Immature natural killer cell (primary cell): ENCODE measurements around the gene EZH2. TPM values are rescaled to one million over a fixed set of nuclear protein-coding genes. Genes with fewer than 3 reads are reported as not detected.

Source experiments
- DNase-seq, 3 donors: peaks; one replicate each; pipeline ENCODE4 v3.0.0; 2022; ENCODE audit warnings: mixed read lengths in 1 of 3
- H3K27ac Mint-ChIP-seq, 6 donors: one replicate each; pipeline ENCODE4 v1.8.0; 2020; ENCODE audit warnings: mixed read lengths in 6 of 6, mild to moderate bottlenecking in 5 of 6, inconsistent platforms in 4 of 6, moderate library complexity in 3 of 6
- H3K27me3 Mint-ChIP-seq, 3 donors: one replicate each; pipeline ENCODE4 v1.8.0; 2020 to 2021; ENCODE audit warnings: low read depth in 3 of 3, mild to moderate bottlenecking in 3 of 3, mixed read lengths in 3 of 3, moderate library complexity in 3 of 3, inconsistent platforms in 1 of 3
- H3K36me3 Mint-ChIP-seq, 3 donors: one replicate each; pipeline ENCODE4 v1.8.0; 2020; ENCODE audit warnings: mixed read lengths in 3 of 3, inconsistent platforms in 2 of 3, mild to moderate bottlenecking in 2 of 3
- H3K4me1 Mint-ChIP-seq, 2 donors: one replicate each; pipeline ENCODE4 v1.8.0; 2020; ENCODE audit warnings: inconsistent platforms in 2 of 2, mild to moderate bottlenecking in 2 of 2, mixed read lengths in 2 of 2, moderate library complexity in 1 of 2
- H3K4me3 Mint-ChIP-seq, 5 donors: one replicate each; pipeline ENCODE4 v1.8.0; 2020; ENCODE audit warnings: mild to moderate bottlenecking in 5 of 5, mixed read lengths in 5 of 5, inconsistent platforms in 3 of 5, moderate library complexity in 3 of 5
- H3K9me3 Mint-ChIP-seq, 6 donors: one replicate each; pipeline ENCODE4 v1.8.0; 2020; ENCODE audit warnings: mild to moderate bottlenecking in 6 of 6, mixed read lengths in 6 of 6, inconsistent platforms in 4 of 6, moderate library complexity in 3 of 6
- polyA plus RNA-seq, 3 donors: library from polyadenylated mRNA; unstranded; fragments of 300-500 nt; fragmentation: Illumina TruSeq; gene quantifications; one replicate each; pipeline ENCODE4 v1.2.3, GENCODE V29; 2021

Gene EZH2
- polyA plus RNA-seq, 3 donors from 2014 or later = 5.0 to 9.5 (median 6.6) TPM

DNA sequence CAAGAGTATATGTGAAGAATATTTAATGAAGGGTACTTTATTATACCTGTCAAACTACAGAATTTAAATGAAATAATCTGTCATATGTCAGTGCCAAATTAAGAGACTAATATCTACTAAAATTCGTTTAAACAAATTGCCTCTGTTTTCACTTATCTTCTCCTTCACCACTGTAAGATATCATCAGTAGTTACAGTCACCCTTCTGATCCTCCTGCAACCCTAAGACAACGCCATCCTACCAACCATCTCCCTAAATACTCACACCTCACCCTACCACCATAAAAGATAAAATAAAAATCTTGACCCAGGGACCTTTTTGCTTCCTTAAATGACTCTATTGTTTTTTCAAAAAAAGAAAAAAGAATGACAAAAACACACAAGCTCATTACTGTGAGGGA is 20.8 kb downstream of the EZH2 start:
- Mint-ChIP-seq H3K27ac (peak overlapping the region; percentile 2 to 80 (median 15)), H3K9me3 (peaks cover 5 to 10% (median 9%) of the 10 kb centered on the region in 6 donors), H3K27me3 (peaks cover 0 to 3% (median 1%) of the 10 kb centered on the region in 3 donors), H3K36me3 (peaks cover 10% of the 10 kb centered on the region in 3 donors), H3K4me3 (no peak overlapping the region), H3K4me1 (peaks cover 10 to 32% of the 10 kb centered on the region in 2 donors)
- no peak for DNase-seq

DNA sequence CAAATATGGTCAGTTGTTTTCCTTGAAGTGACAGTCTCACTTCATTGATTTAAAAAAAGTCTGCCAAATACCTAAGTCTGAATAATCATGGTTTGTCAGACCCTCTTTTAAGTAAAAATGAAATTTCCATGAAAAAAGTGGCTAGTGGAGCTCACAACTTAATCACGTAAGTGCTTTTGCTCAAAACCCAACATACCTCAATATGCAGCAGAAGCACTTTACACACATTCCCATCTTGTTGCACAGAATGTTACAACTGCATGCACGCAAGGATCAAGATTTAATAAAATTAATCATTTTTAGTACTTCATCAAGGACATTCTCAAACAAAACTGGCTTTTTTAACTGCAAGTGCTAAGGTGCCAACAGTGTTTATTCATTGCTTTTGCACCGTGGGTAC is 21.6 kb downstream of the EZH2 start:
- Mint-ChIP-seq H3K4me3 (no peak overlapping the region), H3K4me1 (peaks cover 10 to 23% of the 10 kb centered on the region in 2 donors), H3K36me3 (peaks cover 1% of the 10 kb centered on the region in 3 donors), H3K9me3 (peaks cover 0 to 4% (median 2%) of the 10 kb centered on the region in 6 donors), H3K27ac (no peak overlapping the region), H3K27me3 (peaks cover 0 to under 1% (median 0%) of the 10 kb centered on the region in 3 donors)
- no peak for DNase-seq

GRCh38 chr7:148858489-148858888 is 25.6 kb downstream of the EZH2 start:
- no peak overlapping the region for H3K27ac Mint-ChIP-seq
- H3K27me3 Mint-ChIP-seq = no peaks in the 10 kb centered on the region
- no peaks in the 10 kb centered on the region for H3K9me3 Mint-ChIP-seq
- DNase-seq = no peak
- peaks cover 10 to 15% of the 10 kb centered on the region in 2 donors for H3K4me1 Mint-ChIP-seq
- no peaks in the 10 kb centered on the region for H3K36me3 Mint-ChIP-seq
- H3K4me3 Mint-ChIP-seq = no peak overlapping the region

GRCh38 chr7:148856891-148857290 is 27.2 kb downstream of the EZH2 start:
- Mint-ChIP-seq H3K27me3 (no peaks in the 10 kb centered on the region), H3K36me3 (no peaks in the 10 kb centered on the region), H3K27ac (no peak overlapping the region), H3K4me3 (no peak overlapping the region), H3K9me3 (no peaks in the 10 kb centered on the region), H3K4me1 (peaks cover 12 to 21% of the 10 kb centered on the region in 2 donors)
- no peak for DNase-seq

DNA sequence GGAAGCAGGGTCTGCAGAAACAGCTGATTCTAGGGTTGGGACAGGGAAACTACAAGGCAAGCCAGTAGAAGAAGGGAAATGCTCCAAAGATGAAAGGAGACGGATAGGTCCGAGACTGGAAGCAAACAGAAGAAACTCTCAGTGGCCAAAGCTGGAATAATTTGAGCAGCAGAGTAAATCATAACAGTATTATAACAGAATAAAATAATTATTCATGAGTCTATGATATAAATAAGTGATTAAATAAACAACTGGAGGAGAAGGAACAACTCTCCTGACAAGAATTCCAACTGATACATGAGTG is 27.6 kb downstream of the EZH2 start:
- no peaks in the 10 kb centered on the region for H3K9me3 Mint-ChIP-seq
- H3K27me3 Mint-ChIP-seq = no peaks in the 10 kb centered on the region
- H3K36me3 Mint-ChIP-seq = no peaks in the 10 kb centered on the region
- no peak for DNase-seq
- H3K27ac Mint-ChIP-seq = peak overlapping the region in 1 of 6 donors; percentile 14
- H3K4me1 Mint-ChIP-seq = peaks cover 12 to 24% of the 10 kb centered on the region in 2 donors
- H3K4me3 Mint-ChIP-seq = peak overlapping the region in 1 of 5 donors; percentile 8

DNA sequence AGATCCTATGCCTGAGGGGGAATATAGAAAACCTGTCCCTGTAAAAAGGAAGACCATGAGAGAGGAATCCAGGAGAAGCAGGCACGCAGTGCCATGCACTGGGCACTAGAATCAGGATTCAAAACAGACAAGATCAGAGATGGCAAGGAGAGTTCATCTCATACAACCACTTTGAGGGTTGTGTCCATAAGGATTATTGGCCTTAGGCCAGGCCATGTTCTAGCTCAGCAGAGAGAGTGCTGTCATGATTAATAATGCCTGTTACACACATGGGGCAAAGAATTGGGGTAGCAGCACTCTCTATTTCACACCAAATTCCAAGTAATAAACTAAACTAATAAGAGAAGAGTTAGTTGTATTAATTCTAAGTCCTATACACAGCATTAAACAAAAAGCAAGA is 29.1 kb downstream of the EZH2 start:
- DNase-seq = no peak
- peaks cover 16 to 37% of the 10 kb centered on the region in 2 donors for H3K4me1 Mint-ChIP-seq
- no peaks in the 10 kb centered on the region for H3K27me3 Mint-ChIP-seq
- H3K9me3 Mint-ChIP-seq = no peaks in the 10 kb centered on the region
- no peak overlapping the region for H3K27ac Mint-ChIP-seq
- no peaks in the 10 kb centered on the region for H3K36me3 Mint-ChIP-seq
- H3K4me3 Mint-ChIP-seq = no peak overlapping the region

DNA sequence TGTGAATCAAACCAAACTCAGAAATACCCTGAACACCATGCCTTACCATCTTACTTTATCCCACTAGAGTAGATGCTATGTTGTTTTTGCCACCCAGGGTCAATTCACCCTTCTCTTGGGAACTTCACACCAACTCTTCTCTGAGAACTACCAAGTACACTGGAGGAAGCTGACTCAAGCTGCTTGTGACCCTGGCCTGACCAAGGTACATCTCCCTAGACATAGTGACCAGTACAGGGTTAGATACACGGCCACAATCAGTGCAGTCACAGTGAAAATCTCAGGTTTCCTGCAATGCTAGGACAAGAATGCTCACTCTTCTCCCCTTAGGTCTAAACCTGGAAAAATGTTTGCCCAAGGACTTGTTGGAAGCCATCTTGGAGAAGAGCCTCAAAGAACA is 31.8 kb downstream of the EZH2 start:
- H3K4me1 Mint-ChIP-seq = peaks cover 23 to 60% of the 10 kb centered on the region in 2 donors
- no peak overlapping the region for H3K4me3 Mint-ChIP-seq

DNA sequence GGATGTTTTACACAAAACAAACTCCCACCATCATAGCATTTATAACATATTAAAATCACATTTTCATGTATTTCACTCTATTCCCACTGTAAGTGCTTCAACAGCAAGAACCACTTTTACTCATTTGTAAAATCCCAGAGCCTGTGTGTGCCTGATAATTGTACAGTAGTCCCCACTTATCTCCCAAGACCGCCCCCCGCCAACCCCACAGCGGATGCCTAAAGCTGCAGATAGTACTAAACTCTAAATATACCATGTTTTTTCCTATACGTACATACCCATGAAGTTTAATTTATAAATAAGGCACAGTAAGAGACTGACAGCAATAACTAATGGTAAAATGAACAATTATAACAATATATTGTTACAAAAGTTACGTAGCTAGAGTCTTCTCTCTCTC is 33.5 kb downstream of the EZH2 start:
- H3K9me3 Mint-ChIP-seq = no peaks in the 10 kb centered on the region
- no peak for DNase-seq
- peaks cover 0 to 8% (median 5%) of the 10 kb centered on the region in 3 donors for H3K27me3 Mint-ChIP-seq
- no peaks in the 10 kb centered on the region for H3K36me3 Mint-ChIP-seq
- peaks cover 34 to 67% of the 10 kb centered on the region in 2 donors for H3K4me1 Mint-ChIP-seq
- H3K27ac Mint-ChIP-seq = no peak overlapping the region
- H3K4me3 Mint-ChIP-seq = no peak overlapping the region

More for the DNA sequence above, 31.8 kb downstream of the EZH2 start:
- H3K27ac Mint-ChIP-seq = no peak overlapping the region
- no peaks in the 10 kb centered on the region for H3K27me3 Mint-ChIP-seq
- H3K36me3 Mint-ChIP-seq = no peaks in the 10 kb centered on the region
- DNase-seq = no peak
- H3K9me3 Mint-ChIP-seq = no peaks in the 10 kb centered on the region

DNA sequence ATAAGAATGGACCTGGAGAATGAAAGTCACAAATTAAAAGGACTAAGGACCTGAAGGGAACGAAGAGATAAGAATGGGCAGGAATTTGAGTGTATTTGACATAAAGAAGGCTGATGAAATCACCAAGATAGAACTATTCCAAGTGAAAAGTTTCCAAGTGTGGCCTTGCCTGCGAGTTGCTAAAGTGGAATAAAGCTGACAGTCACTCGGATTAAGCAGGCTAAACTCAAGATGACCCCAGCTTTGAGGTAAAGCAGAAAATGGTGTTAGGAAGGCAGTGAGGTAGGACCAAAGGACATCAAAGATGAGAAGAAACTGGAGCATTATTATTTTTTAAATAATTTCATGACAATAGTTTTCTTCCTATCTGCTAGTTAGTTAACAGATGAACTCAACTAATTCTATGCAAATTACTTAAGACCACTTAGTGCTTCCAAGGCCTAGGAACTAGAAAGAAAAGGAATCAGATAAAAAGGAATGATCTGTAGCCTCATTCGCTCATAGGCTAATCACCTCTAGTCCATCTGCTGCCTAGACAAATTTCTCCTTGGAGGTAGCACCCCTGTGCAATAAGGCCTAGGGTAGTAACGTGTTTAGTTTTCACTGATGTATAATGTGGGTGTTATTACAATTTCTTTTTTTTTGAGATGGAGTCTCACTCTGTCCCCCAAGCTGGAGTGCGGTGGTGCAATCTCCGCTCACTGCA is 34.5 kb downstream of the EZH2 start:
- peaks cover 0 to 8% (median 5%) of the 10 kb centered on the region in 3 donors for H3K27me3 Mint-ChIP-seq
- peak overlapping the region in 3 of 6 donors; percentile 20 to 65 (median 60) for H3K27ac Mint-ChIP-seq
- H3K36me3 Mint-ChIP-seq = no peaks in the 10 kb centered on the region
- H3K9me3 Mint-ChIP-seq = no peaks in the 10 kb centered on the region
- H3K4me3 Mint-ChIP-seq = no peak overlapping the region
- no peak for DNase-seq
- H3K4me1 Mint-ChIP-seq = peaks cover 39 to 77% of the 10 kb centered on the region in 2 donors

GRCh38 chr7:148847815-148848734 is 36.0 kb downstream of the EZH2 start:
- H3K4me1 Mint-ChIP-seq = peaks cover 46 to 89% of the 10 kb centered on the region in 2 donors
- H3K36me3 Mint-ChIP-seq = no peaks in the 10 kb centered on the region
- peak overlapping the region in 1 of 5 donors; percentile 16 for H3K4me3 Mint-ChIP-seq
- H3K27ac Mint-ChIP-seq = peak overlapping the region in 4 of 6 donors; percentile 9 to 41 (median 14)
- peaks cover 0 to 8% (median 5%) of the 10 kb centered on the region in 3 donors for H3K27me3 Mint-ChIP-seq
- DNase-seq = no peak
- no peaks in the 10 kb centered on the region for H3K9me3 Mint-ChIP-seq

DNA sequence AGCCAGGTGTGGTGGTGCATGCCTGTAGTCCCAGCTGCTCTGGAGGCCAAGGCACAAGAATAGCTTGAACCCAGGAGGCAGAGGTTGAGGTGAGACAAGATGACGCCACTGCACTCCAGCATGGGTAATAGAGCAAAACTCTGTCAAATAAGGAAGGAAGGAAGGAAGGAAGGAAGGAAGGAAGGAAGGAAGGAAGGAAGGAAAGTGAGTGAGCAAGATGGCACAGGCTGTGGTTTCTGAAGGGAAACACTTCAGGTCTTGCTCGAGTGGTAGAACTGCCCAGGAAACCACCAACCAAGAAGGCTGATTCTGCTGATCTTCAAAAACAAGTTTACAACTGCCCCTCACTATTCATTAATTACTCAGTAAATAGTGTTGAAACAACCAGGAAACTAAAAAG is 45.2 kb downstream of the EZH2 start:
- H3K27me3 Mint-ChIP-seq = peaks cover 0 to 6% (median 0%) of the 10 kb centered on the region in 3 donors
- H3K4me1 Mint-ChIP-seq = peaks cover 48 to 73% of the 10 kb centered on the region in 2 donors
- peaks cover 3 to 20% (median 5%) of the 10 kb centered on the region in 3 donors for H3K36me3 Mint-ChIP-seq
- peaks cover 0 to 2% (median 0%) of the 10 kb centered on the region in 6 donors for H3K9me3 Mint-ChIP-seq
- H3K4me3 Mint-ChIP-seq = peak overlapping the region; percentile 62 to 80 (median 77)
- H3K27ac Mint-ChIP-seq = peak overlapping the region; percentile 6 to 90 (median 80)
- peak; percentile 29 to 49 (median 40) for DNase-seq

GRCh38 chr7:148835854-148836253 is 48.2 kb downstream of the EZH2 start:
- no peak for DNase-seq
- peaks cover 7 to 23% (median 13%) of the 10 kb centered on the region in 3 donors for H3K36me3 Mint-ChIP-seq
- H3K27me3 Mint-ChIP-seq = peaks cover 0 to 6% (median 0%) of the 10 kb centered on the region in 3 donors
- peaks cover 0 to 2% (median 0%) of the 10 kb centered on the region in 6 donors for H3K9me3 Mint-ChIP-seq
- no peak overlapping the region for H3K4me3 Mint-ChIP-seq
- no peak overlapping the region for H3K27ac Mint-ChIP-seq
- H3K4me1 Mint-ChIP-seq = peaks cover 37 to 52% of the 10 kb centered on the region in 2 donors

- peaks cover 27 to 40% of the 10 kb centered on the region in 2 donors for H3K4me1 Mint-ChIP-seq
- peaks cover 12 to 28% (median 18%) of the 10 kb centered on the region in 3 donors for H3K36me3 Mint-ChIP-seq
- no peak overlapping the region for H3K27ac Mint-ChIP-seq
- peaks cover 0 to 2% (median 0%) of the 10 kb centered on the region in 6 donors for H3K9me3 Mint-ChIP-seq
- H3K4me3 Mint-ChIP-seq = no peak overlapping the region
- DNase-seq = no peak
- peaks cover 0 to 6% (median 0%) of the 10 kb centered on the region in 3 donors for H3K27me3 Mint-ChIP-seq
These were observed 49.5 kb downstream of the EZH2 start for GRCh38 chr7:148834605-148835004.

GRCh38 chr7:148831782-148832181 is 52.3 kb downstream of the EZH2 start:
- no peak overlapping the region for H3K4me3 Mint-ChIP-seq
- no peaks in the 10 kb centered on the region for H3K9me3 Mint-ChIP-seq
- H3K4me1 Mint-ChIP-seq = peaks cover 2 to 12% of the 10 kb centered on the region in 2 donors
- peak overlapping the region in 1 of 6 donors; percentile 30 for H3K27ac Mint-ChIP-seq
- DNase-seq = no peak
- H3K27me3 Mint-ChIP-seq = peaks cover 0 to 2% (median 0%) of the 10 kb centered on the region in 3 donors
- peaks cover 8 to 22% (median 21%) of the 10 kb centered on the region in 3 donors for H3K36me3 Mint-ChIP-seq
